Activated naive CD4-positive, alpha-beta T cell treated with anti-CD3 and anti-CD28 coated beads for 36 hours (primary cell): ENCODE measurements around the gene CDH13. TPM values are rescaled to one million over a fixed set of nuclear protein-coding genes. Genes with fewer than 3 reads are reported as not detected.

Source experiments
- CTCF ChIA-PET: fragments of 350-600 bp; sonication (Branson Sonifier 250); formaldehyde crosslinking; loops from one replicate; lab custom pipeline; 2021; ENCODE audit warnings: antibody characterized with exemption; lab: Charles Lee
- DNase-seq: peaks from one replicate; pipeline ENCODE4 v3.0.0-alpha.2; 2020
- H3K27ac Mint-ChIP-seq: one replicate; pipeline ENCODE4 v1.8.0; 2021; ENCODE audit warnings: mild to moderate bottlenecking, mixed read lengths
- H3K27me3 Mint-ChIP-seq: one replicate; pipeline ENCODE4 v1.8.0; 2021; ENCODE audit warnings: low read depth, mixed read lengths
- H3K36me3 Mint-ChIP-seq: one replicate; pipeline ENCODE4 v1.8.0; 2021; ENCODE audit warnings: low read depth, mixed read lengths
- H3K4me1 Mint-ChIP-seq: one replicate; pipeline ENCODE4 v1.8.0; 2021; ENCODE audit warnings: low read depth, mixed read lengths
- H3K4me3 Mint-ChIP-seq: one replicate; pipeline ENCODE4 v1.8.0; 2021; ENCODE audit warnings: mild to moderate bottlenecking, moderate library complexity, mixed read lengths
- H3K9me3 Mint-ChIP-seq: one replicate; pipeline ENCODE4 v1.8.0; 2021; ENCODE audit warnings: mixed read lengths
- intact Hi-C: fragments of 100-400 bp; cut with micrococcal nuclease; formaldehyde crosslinking; loops from one replicate; pipeline ENCODE4 v1.15.1; 2023
- microRNA-seq: library from miRNA; unstranded; fragments of <30 nt; microRNA quantifications from one replicate; pipeline ENCODE4 v1.2.0, GENCODE V29; 2022; ENCODE audit warnings: borderline microRNAs expressed, borderline replicate concordance
- total RNA-seq, 2 experiments: library from RNA; stranded (reverse); gene quantifications; one replicate each; pipeline ENCODE4 v1.2.3, GENCODE V29; 2021

CDH13 gene
- total RNA-seq, 2 experiments from 2014 or later = not detected

GRCh38 chr16:83843657-83844056, 1216.9 kb downstream of the CDH13 start:
- intact Hi-C loops = no loop called here
- Mint-ChIP-seq H3K4me3 (no peak overlapping the region), H3K27me3 (no peaks in the 10 kb centered on the region), H3K27ac (no peak overlapping the region), H3K36me3 (no peaks in the 10 kb centered on the region), H3K4me1 (no peaks in the 10 kb centered on the region), H3K9me3 (no peaks in the 10 kb centered on the region)
- DNase-seq = no peak
- CTCF ChIA-PET = no interaction called here

GRCh38 chr16:83845263-83845662, 1218.5 kb downstream of the CDH13 start:
- Mint-ChIP-seq H3K27ac (no peak overlapping the region), H3K4me1 (no peaks in the 10 kb centered on the region), H3K27me3 (no peaks in the 10 kb centered on the region), H3K4me3 (no peak overlapping the region), H3K36me3 (no peaks in the 10 kb centered on the region), H3K9me3 (no peaks in the 10 kb centered on the region)
- CTCF ChIA-PET = interaction anchor here (1.2 kb wide), 1 partner anchor 19 kb away, joined by 4 read pairs; no protein-coding TSS in a partner anchor
- DNase-seq = no peak
- intact Hi-C loops = no loop called here

DNA sequence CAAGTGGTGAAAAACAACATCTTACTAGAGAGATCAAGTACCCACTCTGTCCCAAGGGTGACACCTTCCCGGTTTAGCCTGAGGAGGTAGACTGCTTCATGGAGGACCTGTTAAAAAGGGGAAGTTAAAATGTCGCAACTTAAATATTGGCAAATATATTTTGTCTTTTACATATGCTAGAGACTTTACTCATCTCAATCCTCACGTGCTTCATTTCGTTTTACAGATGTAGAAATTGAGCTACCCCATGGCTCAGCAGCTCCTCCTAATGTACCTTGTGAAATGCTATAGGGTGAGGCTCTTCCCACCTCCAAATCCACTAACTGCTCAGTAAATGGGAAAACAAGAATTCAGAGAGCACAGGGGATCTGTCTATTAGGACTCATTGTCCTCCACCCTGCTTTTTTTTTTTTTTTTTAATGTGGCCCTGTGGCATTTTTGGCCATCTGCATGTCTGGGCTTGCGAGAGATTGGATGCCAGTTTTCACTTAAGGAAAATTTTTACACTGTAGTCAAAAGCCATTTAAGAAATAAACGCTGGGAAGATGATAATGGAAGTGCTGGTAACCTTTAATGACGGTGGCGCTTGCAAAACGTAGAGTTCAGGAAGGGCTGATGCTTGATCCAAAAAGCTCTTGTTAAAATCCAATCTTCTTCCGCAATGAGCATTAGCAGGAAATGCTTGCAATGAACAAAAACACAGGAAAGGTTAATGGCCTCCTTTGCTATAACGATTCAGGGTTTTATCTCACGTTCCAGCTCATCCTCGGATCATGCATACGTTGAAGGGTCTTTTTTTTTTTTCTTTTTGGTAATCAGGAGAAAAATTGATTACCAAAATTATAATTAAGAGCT, 1220.8 kb downstream of the CDH13 start:
- CTCF ChIA-PET = no interaction called here
- no peaks in the 10 kb centered on the region for H3K36me3 Mint-ChIP-seq
- no peak overlapping the region for H3K27ac Mint-ChIP-seq

DNA sequence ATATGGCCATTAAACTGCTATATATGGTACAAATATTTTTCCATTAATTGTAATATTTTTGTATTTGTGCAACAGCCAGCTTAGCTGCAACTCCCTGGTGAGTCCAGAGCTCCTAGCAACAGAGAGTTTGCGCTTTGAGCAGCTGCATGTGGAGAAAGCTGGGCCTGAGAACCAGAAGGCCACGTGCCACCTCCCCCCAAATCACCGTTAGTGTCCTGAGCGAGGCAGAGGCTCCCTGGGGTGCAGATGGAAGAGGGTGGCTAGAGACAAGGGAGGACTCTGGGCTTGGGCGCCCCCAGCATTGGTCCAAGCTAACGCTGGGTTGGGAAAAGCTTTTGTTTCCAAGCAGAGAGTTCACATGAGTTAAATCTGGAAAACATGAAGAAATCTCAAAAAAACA, 1222.7 kb downstream of the CDH13 start:
- CTCF ChIA-PET = interaction anchor here (1.1 kb wide), 1 partner anchor 23 kb away, joined by 3 read pairs; no protein-coding TSS in a partner anchor
- H3K9me3 Mint-ChIP-seq = no peaks in the 10 kb centered on the region
- intact Hi-C loops = no loop called here

More for the DNA sequence above, 1220.8 kb downstream of the CDH13 start:
- intact Hi-C loops = no loop called here
- H3K4me1 Mint-ChIP-seq = no peaks in the 10 kb centered on the region
- H3K9me3 Mint-ChIP-seq = no peaks in the 10 kb centered on the region
- H3K4me3 Mint-ChIP-seq = no peak overlapping the region
- DNase-seq = no peak
- H3K27me3 Mint-ChIP-seq = no peaks in the 10 kb centered on the region

More for the DNA sequence above, 1222.7 kb downstream of the CDH13 start:
- Mint-ChIP-seq H3K4me3 (no peak overlapping the region), H3K36me3 (no peaks in the 10 kb centered on the region), H3K4me1 (no peaks in the 10 kb centered on the region), H3K27ac (no peak overlapping the region), H3K27me3 (no peaks in the 10 kb centered on the region)
- no peak for DNase-seq

Small RNAs within 50 kb of the gene (microRNA-seq; reads per million reads assigned to microRNA genes)
- gene MIR3182 (not detected), gene MIR8058 (not detected)
